Smooth muscle cell (in vitro differentiated cells): ENCODE data around the gene PCDHB4. TPM values are rescaled to one million over a fixed set of nuclear protein-coding genes. Genes with fewer than 3 reads are reported as not detected.
"Not testable (repeated sequence)": the region's sequence is repeated elsewhere in the genome, so short reads cannot be mapped to it uniquely, and the experiment has no call there.

Experiments used
- DNase-seq: peaks from one replicate; lab custom pipeline; 2025; ENCODE audit not compliant: unreplicated experiment; lab: John Stamatoyannopoulos, UW
- H2AFZ ChIP-seq: fragments of 200-600 bp; sonication (generic); 2 replicates; pipeline ENCODE4 v1.6.0; 2016; ENCODE audit warnings: antibody characterized with exemption, low read depth, mild to moderate bottlenecking
- H3F3A ChIP-seq: fragments of 200-600 bp; sonication (generic); 2 replicates; pipeline ENCODE4 v1.6.0; 2017; ENCODE audit warnings: antibody characterized with exemption, low read depth
- H3K27ac ChIP-seq: fragments of 200-600 bp; sonication (generic); 2 replicates; pipeline ENCODE4 v1.5.1; 2016; ENCODE audit warnings: low read depth, mild to moderate bottlenecking
- H3K27me3 ChIP-seq: fragments of 200-600 bp; sonication (generic); 2 replicates; pipeline ENCODE4 v1.6.1; 2016; ENCODE audit warnings: low read depth, mild to moderate bottlenecking
- H3K36me3 ChIP-seq: fragments of 200-600 bp; sonication (generic); 2 replicates; pipeline ENCODE4 v1.5.1; 2016; ENCODE audit warnings: low read depth
- H3K4me1 ChIP-seq: fragments of 200-600 bp; sonication (generic); 2 replicates; pipeline ENCODE4 v1.5.1; 2016; ENCODE audit warnings: low read depth
- H3K4me2 ChIP-seq: fragments of 200-600 bp; sonication (generic); 2 replicates; pipeline ENCODE4 v1.6.0; 2016; ENCODE audit warnings: mild to moderate bottlenecking
- H3K4me3 ChIP-seq: fragments of 200-600 bp; sonication (generic); 2 replicates; pipeline ENCODE4 v1.5.1; 2016; ENCODE audit warnings: mild to moderate bottlenecking
- H3K79me2 ChIP-seq: fragments of 200-600 bp; sonication (generic); 2 replicates; pipeline ENCODE4 v1.6.0; 2016; ENCODE audit warnings: low read depth, mild to moderate bottlenecking
- H3K9ac ChIP-seq: fragments of 200-600 bp; sonication (generic); 2 replicates; pipeline ENCODE4 v1.6.0; 2016; ENCODE audit warnings: low read depth
- H3K9me3 ChIP-seq: fragments of 200-600 bp; sonication (generic); replicated peaks from 2 replicates; pipeline ENCODE4 v1.5.1; 2016; ENCODE audit warnings: low read depth
- H4K20me1 ChIP-seq: fragments of 200-600 bp; sonication (generic); 2 replicates; pipeline ENCODE4 v1.6.0; 2016; ENCODE audit warnings: low read depth
- CTCF ChIP-seq: fragments of 200-600 bp; sonication (generic); IDR thresholded peaks from 2 replicates; pipeline ENCODE4 v1.5.1; 2017; ENCODE audit warnings: borderline replicate concordance, mild to moderate bottlenecking, antibody characterized with exemption; ENCODE audit not compliant: insufficient read depth, poor library complexity, severe bottlenecking
- WGBS: methylation state at CpG from one replicate; pipeline ENCODE4 v1.1.7; 2016; ENCODE audit warnings: low lambda C conversion rate; 5-methylcytosine and 5-hydroxymethylcytosine counted together
- polyA plus RNA-seq: library from polyadenylated mRNA; unstranded; fragments of >200 nt; fragmentation: Nextera tagmentation; extraction: Ambion mirVana; gene quantifications from 2 replicates; pipeline ENCODE4 v1.2.1, GENCODE V29; 2016
- total RNA-seq: library from RNA; depleted of rRNA; stranded (reverse); fragments of >200 nt; gene quantifications from 2 replicates; pipeline ENCODE4 v1.2.3, GENCODE V29; 2014

PCDHB4 gene
- total and polyA plus RNA-seq, 2 experiments from 2014 or later = 1.3 to 2.4 TPM

- no peak for DNase-seq
- Histone ChIP-seq H4K20me1 (no peaks in the 10 kb centered on the region), H3K9me3 (peaks cover 9% of the 10 kb centered on the region), H2AFZ (no peak overlapping the region), H3K36me3 (no peaks in the 10 kb centered on the region), H3K27me3 (no peaks in the 10 kb centered on the region), H3K4me1 (no peaks in the 10 kb centered on the region), H3K27ac (no peak overlapping the region), H3K4me2 (no peak overlapping the region), H3K9ac (no peak overlapping the region), H3K79me2 (no peaks in the 10 kb centered on the region), H3K4me3 (no peak overlapping the region), H3F3A (no peaks in the 10 kb centered on the region)
- TF ChIP-seq CTCF = no peak
- 84% methylated on average over 21 of the region's 21 CpGs for WGBS
Observed at GRCh38 chr5:141155540-141156374, 34.1 kb downstream of the PCDHB4 start.

- not testable (repeated sequence) for H2AFZ ChIP-seq, DNase-seq
- 97% methylated on average over 34 of the region's 38 CpGs for WGBS
Observed at GRCh38 chr5:141157356-141157755, 35.7 kb downstream of the PCDHB4 start.

GRCh38 chr5:141157901-141158300 is 36.3 kb downstream of the PCDHB4 start:
- not testable (repeated sequence) for H3K36me3 ChIP-seq, DNase-seq, H4K20me1 ChIP-seq, H3K4me3 ChIP-seq, H3K4me2 ChIP-seq, H3K9me3 ChIP-seq, H3K79me2 ChIP-seq, H2AFZ ChIP-seq, H3K27me3 ChIP-seq, H3K4me1 ChIP-seq, H3F3A ChIP-seq, H3K27ac ChIP-seq, H3K9ac ChIP-seq
- 98% methylated on average over 25 of the region's 28 CpGs for WGBS

More at GRCh38 chr5:141157356-141157755, 35.7 kb downstream of the PCDHB4 start:
- not testable (repeated sequence) for H3K27ac ChIP-seq, H3K4me3 ChIP-seq, H3K36me3 ChIP-seq, H3K27me3 ChIP-seq, H3K9me3 ChIP-seq, H4K20me1 ChIP-seq, H3K79me2 ChIP-seq, H3K4me1 ChIP-seq, H3K4me2 ChIP-seq, H3K9ac ChIP-seq, H3F3A ChIP-seq

GRCh38 chr5:141172381-141173204 is 51.0 kb downstream of the PCDHB4 start, which contains the start of gene PCDHB7:
Gene PCDHB7, plus strand, starts transcription at chr5:141172644. Its CDS starts 192 bp downstream, at chr5:141172836.
- no peak for DNase-seq
- H3K4me1 ChIP-seq = no peaks in the 10 kb centered on the region
- no peak within 1 kb of the TSS for H3K4me3 ChIP-seq
- WGBS = 73% methylated on average over 20 of the region's 20 CpGs
- no peaks in the 10 kb centered on the region for H4K20me1 ChIP-seq
- H3K27me3 ChIP-seq = no peaks in the 10 kb centered on the region
- no peaks in the 10 kb centered on the region for H3F3A ChIP-seq
- H3K9ac ChIP-seq = no peak within 1 kb of the TSS
- no peaks in the 10 kb centered on the region for H3K79me2 ChIP-seq
- H2AFZ ChIP-seq = no peak within 1 kb of the TSS
- no peak within 1 kb of the TSS for H3K27ac ChIP-seq
- no peaks in the 10 kb centered on the region for H3K36me3 ChIP-seq
- H3K9me3 ChIP-seq = no peaks in the 10 kb centered on the region
- no peak within 1 kb of the TSS for H3K4me2 ChIP-seq
- peak; percentile 18 for TF ChIP-seq CTCF

- H3K4me1 ChIP-seq, H3K9ac ChIP-seq, H3K27ac ChIP-seq, H4K20me1 ChIP-seq, H3K79me2 ChIP-seq, DNase-seq, H2AFZ ChIP-seq, H3K4me2 ChIP-seq, H3K4me3 ChIP-seq, H3K36me3 ChIP-seq, H3K27me3 ChIP-seq, H3F3A ChIP-seq, H3K9me3 ChIP-seq: not testable (repeated sequence)
- WGBS = 95% methylated on average over 69 of the region's 79 CpGs
Observed at GRCh38 chr5:141174291-141175104, 52.9 kb downstream of the PCDHB4 start.
